ENCODE data around the gene FOSL1.

FOSL1 gene

GRCh38 chr11:65882120-65883057 is 17.8 kb downstream of the FOSL1 start:
- Histone ChIP-seq H3K27ac (replicated peaks) (no peak overlapping the region), H3K4me3 (replicated peaks; ENCODE audit: insufficient read depth, low read length) (no peak overlapping the region), H3K27me3 (ENCODE audit: insufficient read depth, poor library complexity, severe bottlenecking) (no peaks in the 10 kb centered on the region)
- no peak for DNase-seq (ENCODE audit: low read depth in 1 of 2, low spot score in 1 of 2)
- TF ChIP-seq GABPA (IDR thresholded peaks at IDR 0.05; ENCODE audit: low read depth) (no peak), SPI1 (IDR thresholded peaks at IDR 0.05; ENCODE audit: borderline replicate concordance, low read depth) (no peak), CTCF (IDR thresholded peaks at IDR 0.05; ENCODE audit: insufficient read depth, low read length) (no peak), POLR2AphosphoS5 (IDR thresholded peaks at IDR 0.05; ENCODE audit: low read depth) (no peak), REST (IDR thresholded peaks at IDR 0.05; ENCODE audit: insufficient replicate concordance, low read depth) (no peak)

- no peak for DNase-seq (ENCODE audit: low read depth in 1 of 2, low spot score in 1 of 2)
- Histone ChIP-seq H3K4me3 (replicated peaks; ENCODE audit: insufficient read depth, low read length) (no peak overlapping the region), H3K27ac (replicated peaks) (no peak overlapping the region), H3K27me3 (ENCODE audit: insufficient read depth, poor library complexity, severe bottlenecking) (no peaks in the 10 kb centered on the region)
- TF ChIP-seq GABPA (IDR thresholded peaks at IDR 0.05; ENCODE audit: low read depth) (no peak), POLR2AphosphoS5 (IDR thresholded peaks at IDR 0.05; ENCODE audit: low read depth) (no peak), CTCF (IDR thresholded peaks at IDR 0.05; ENCODE audit: insufficient read depth, low read length) (no peak), SPI1 (IDR thresholded peaks at IDR 0.05; ENCODE audit: borderline replicate concordance, low read depth) (no peak), REST (IDR thresholded peaks at IDR 0.05; ENCODE audit: insufficient replicate concordance, low read depth) (no peak)
Measured at GRCh38 chr11:65880844-65881421, 19.3 kb downstream of the FOSL1 start.

GRCh38 chr11:65880027-65880426 is 20.2 kb downstream of the FOSL1 start:
- H3K27ac ChIP-seq (replicated peaks): no peak overlapping the region
- DNase-seq (ENCODE audit: low read depth in 1 of 2, low spot score in 1 of 2): no peak
- TF ChIP-seq SPI1 (IDR thresholded peaks at IDR 0.05; ENCODE audit: borderline replicate concordance, low read depth) (no peak), CTCF (IDR thresholded peaks at IDR 0.05; ENCODE audit: insufficient read depth, low read length) (no peak), REST (IDR thresholded peaks at IDR 0.05; ENCODE audit: insufficient replicate concordance, low read depth) (no peak), POLR2AphosphoS5 (IDR thresholded peaks at IDR 0.05; ENCODE audit: low read depth) (no peak)
- H3K4me3 ChIP-seq (replicated peaks; ENCODE audit: insufficient read depth, low read length): no peak overlapping the region
- no peaks in the 10 kb centered on the region for H3K27me3 ChIP-seq (ENCODE audit: insufficient read depth, poor library complexity, severe bottlenecking)
